Omental fat pad (tissue), 4 donors: ENCODE results near the gene CUEDC2. TPM values are rescaled to one million over a fixed set of nuclear protein-coding genes. Genes with fewer than 3 reads are reported as not detected.

Experiments used
- ATAC-seq: fragments of 150-250 bp; one replicate; pipeline ENCODE4 v1.9.1; 2016; ENCODE audit warnings: mild to moderate bottlenecking, moderate library complexity; ENCODE audit not compliant: low FRiP score
- DNase-seq: peaks from one replicate; pipeline ENCODE4 v3.0.0-alpha.2; 2019; ENCODE audit warnings: low spot score
- total RNA-seq, 4 donors: library from RNA; depleted of rRNA; stranded (reverse); fragments of >200 nt; gene quantifications; one replicate each; pipeline ENCODE4 v1.1.0, GENCODE V29; 2016
- TF ChIP-seq, protein P1 (sequence below), 3 donors: fragments of 450-650 bp; IDR thresholded peaks; one replicate each; pipeline ENCODE4 v1.5.1; 2016 to 2017; ENCODE audit warnings: antibody characterized with exemption in 3 of 3, mild to moderate bottlenecking in 3 of 3, moderate library complexity in 2 of 3

Gene CUEDC2
- total RNA-seq, 4 donors from 2014 or later: 41.1 to 51.6 (median 47.2) TPM

DNA sequence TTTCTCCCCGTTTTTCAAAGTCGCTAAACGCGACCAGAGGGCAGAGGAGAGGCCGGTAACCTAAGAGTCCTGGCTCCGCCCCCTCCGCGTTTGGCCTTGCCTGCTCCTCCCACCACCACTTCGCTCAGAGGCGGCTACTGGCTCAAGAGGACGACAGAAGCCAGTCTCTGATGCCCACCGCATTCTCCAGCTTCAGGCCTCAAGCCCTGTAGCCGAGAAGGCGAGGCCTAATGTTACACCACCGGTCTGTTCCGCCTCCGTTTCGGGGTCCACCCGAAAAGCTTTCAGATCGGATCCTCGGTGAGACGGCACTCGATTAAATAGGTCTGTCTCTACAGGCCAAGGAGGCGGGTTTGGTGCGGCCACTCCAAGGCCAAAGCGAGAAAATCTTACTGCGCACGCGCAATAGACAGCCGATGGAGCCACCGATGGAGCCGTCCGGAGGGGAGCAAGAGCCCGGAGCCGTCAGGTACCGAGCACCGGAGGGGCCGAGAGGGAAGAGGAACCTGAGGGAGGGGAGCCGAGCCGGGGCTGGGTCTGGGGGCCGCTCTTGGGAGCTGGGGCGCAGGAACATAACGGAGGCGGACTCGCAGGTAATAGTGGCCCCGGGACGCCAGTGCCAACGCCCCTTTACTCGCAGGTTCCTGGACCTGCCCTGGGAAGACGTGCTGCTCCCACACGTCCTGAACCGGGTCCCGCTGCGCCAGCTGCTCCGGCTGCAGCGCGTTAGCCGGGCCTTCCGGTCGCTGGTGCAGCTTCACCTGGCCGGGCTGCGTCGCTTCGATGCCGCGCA is 11.5 kb downstream of the CUEDC2 start, which contains the start of gene FBXL15:
FBXL15 (plus strand) TSS at position 123 of the 793 bp plus-strand sequence; CDS start at position 417, 294 bp downstream.
- peak; percentile 94 for ATAC-seq
- TF ChIP-seq, protein P1, sequence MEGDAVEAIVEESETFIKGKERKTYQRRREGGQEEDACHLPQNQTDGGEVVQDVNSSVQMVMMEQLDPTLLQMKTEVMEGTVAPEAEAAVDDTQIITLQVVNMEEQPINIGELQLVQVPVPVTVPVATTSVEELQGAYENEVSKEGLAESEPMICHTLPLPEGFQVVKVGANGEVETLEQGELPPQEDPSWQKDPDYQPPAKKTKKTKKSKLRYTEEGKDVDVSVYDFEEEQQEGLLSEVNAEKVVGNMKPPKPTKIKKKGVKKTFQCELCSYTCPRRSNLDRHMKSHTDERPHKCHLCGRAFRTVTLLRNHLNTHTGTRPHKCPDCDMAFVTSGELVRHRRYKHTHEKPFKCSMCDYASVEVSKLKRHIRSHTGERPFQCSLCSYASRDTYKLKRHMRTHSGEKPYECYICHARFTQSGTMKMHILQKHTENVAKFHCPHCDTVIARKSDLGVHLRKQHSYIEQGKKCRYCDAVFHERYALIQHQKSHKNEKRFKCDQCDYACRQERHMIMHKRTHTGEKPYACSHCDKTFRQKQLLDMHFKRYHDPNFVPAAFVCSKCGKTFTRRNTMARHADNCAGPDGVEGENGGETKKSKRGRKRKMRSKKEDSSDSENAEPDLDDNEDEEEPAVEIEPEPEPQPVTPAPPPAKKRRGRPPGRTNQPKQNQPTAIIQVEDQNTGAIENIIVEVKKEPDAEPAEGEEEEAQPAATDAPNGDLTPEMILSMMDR (IDR thresholded peaks at IDR 0.05): no peak
- DNase-seq: peak; percentile 95

DNA sequence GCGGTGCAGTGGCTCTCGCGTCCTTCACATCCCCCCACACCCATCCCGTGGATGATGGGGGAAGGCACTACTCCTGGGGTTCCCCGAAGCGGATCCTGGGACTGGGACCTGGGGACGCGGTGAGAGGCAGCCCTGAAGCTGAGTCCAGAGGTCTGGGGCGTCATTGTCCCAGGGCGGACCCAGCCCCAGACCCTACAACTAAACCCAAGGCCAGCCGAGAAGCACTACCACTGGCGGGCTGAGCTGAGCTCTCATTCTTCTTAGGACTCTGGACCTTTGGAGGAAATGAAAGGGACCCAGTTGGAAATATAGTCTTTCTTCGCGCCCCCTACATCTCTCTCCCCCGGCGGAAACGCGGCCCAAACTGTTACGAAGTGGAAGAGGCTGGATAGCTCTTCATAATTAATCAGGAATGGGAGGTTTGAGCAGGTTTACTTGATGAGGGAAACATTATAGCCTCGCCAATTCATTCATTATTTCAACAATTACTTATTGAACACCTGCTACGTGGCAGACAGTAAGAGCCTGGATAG is 12.1 kb downstream of the CUEDC2 start:
- ATAC-seq (no peak), DNase-seq (no peak)
- TF ChIP-seq, protein P1 (IDR thresholded peaks at IDR 0.05): no peak

- TF ChIP-seq, protein P1 (IDR thresholded peaks at IDR 0.05): no peak
- ATAC-seq: no peak
- DNase-seq: no peak
Observed at GRCh38 chr10:102419269-102420180, 12.8 kb downstream of the CUEDC2 start.

GRCh38 chr10:102418622-102419268 is 13.6 kb downstream of the CUEDC2 start, which contains the start of gene PSD:
Gene PSD, minus strand, starts transcription at chr10:102418785. Its CDS starts 1,747 bp downstream, at chr10:102417038.
- ATAC-seq (no peak), DNase-seq (no peak)
- TF ChIP-seq, protein P1 (IDR thresholded peaks at IDR 0.05): no peak

- ATAC-seq (no peak), DNase-seq (no peak)
- TF ChIP-seq, protein P1 (IDR thresholded peaks at IDR 0.05): no peak
Observed at GRCh38 chr10:102416695-102417094, 15.7 kb downstream of the CUEDC2 start.

DNA sequence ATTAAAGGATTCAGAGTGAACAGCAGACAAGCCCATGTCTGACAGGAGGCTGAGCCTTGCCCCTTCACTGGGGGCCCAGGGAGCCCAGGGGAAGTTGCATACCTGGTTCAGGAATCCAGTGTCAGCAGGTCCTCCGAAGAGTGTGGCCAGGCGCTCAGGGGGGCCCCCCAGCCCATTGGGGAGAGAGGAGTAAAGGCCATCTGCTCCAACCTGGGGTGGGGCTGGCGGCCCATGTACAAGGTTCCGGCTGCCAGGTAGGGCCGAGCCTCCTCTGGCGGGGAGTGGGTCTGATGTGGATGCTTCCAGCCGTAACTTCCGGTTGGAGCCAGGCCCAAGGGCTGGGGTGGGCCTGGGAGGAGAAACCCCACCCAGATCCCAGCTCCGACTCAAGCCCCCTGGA is 16.1 kb downstream of the CUEDC2 start:
- TF ChIP-seq, protein P1 (IDR thresholded peaks at IDR 0.05): no peak
- ATAC-seq: no peak
- no peak for DNase-seq
